22Rv1 (cell line): ENCODE data around the gene TTC33.

Experiments used
- CTCF ChIP-seq: fragments of 450-650 bp; IDR thresholded peaks from 2 replicates; pipeline ENCODE4 v1.5.1; 2017; ENCODE audit warnings: mild to moderate bottlenecking
- ZFX ChIP-seq: fragments of 450-650 bp; IDR thresholded peaks from 2 replicates; pipeline ENCODE4 v1.6.1; 2017; ENCODE audit warnings: antibody characterized with exemption, borderline replicate concordance

- TF ChIP-seq CTCF, result no peak
- no peak for TF ChIP-seq ZFX
Measured at GRCh38 chr5:40540301-40540700, 215.5 kb downstream of the TTC33 start.
